ENCODE data around the gene EPHB2.

Gene EPHB2

DNA sequence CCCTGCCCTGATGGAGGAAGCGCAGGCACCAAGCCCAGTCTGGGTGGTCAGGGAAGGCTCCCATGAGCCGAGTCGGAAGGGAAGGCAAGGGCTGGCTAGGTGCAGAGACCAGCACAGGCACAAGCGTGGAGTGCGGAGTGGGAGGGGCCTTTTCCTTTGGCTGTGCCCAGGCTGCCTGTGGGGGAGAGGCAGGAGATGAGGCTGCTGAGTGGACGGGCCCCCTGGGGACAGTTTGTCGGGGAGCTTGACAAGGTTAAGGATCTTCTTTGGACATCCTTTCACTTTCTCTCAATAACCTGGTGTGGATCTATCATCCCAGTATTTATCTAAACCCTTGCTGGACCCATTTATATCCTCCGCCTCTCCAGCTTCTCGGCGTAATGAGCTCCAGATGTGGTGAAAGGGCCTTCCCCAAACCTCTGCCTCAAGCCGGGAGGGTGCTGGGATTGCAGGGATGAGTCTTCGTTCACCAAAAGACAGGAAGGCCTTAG is 42.9 kb downstream of the EPHB2 start:
- TF ChIP-seq, protein P1, sequence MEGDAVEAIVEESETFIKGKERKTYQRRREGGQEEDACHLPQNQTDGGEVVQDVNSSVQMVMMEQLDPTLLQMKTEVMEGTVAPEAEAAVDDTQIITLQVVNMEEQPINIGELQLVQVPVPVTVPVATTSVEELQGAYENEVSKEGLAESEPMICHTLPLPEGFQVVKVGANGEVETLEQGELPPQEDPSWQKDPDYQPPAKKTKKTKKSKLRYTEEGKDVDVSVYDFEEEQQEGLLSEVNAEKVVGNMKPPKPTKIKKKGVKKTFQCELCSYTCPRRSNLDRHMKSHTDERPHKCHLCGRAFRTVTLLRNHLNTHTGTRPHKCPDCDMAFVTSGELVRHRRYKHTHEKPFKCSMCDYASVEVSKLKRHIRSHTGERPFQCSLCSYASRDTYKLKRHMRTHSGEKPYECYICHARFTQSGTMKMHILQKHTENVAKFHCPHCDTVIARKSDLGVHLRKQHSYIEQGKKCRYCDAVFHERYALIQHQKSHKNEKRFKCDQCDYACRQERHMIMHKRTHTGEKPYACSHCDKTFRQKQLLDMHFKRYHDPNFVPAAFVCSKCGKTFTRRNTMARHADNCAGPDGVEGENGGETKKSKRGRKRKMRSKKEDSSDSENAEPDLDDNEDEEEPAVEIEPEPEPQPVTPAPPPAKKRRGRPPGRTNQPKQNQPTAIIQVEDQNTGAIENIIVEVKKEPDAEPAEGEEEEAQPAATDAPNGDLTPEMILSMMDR (IDR thresholded peaks at IDR 0.05; ENCODE audit: insufficient read depth, missing control alignments) = no peak
- FAIRE-seq (no peak), DNase-seq (ENCODE audit: insufficient read length, low spot score) (no peak)

DNA sequence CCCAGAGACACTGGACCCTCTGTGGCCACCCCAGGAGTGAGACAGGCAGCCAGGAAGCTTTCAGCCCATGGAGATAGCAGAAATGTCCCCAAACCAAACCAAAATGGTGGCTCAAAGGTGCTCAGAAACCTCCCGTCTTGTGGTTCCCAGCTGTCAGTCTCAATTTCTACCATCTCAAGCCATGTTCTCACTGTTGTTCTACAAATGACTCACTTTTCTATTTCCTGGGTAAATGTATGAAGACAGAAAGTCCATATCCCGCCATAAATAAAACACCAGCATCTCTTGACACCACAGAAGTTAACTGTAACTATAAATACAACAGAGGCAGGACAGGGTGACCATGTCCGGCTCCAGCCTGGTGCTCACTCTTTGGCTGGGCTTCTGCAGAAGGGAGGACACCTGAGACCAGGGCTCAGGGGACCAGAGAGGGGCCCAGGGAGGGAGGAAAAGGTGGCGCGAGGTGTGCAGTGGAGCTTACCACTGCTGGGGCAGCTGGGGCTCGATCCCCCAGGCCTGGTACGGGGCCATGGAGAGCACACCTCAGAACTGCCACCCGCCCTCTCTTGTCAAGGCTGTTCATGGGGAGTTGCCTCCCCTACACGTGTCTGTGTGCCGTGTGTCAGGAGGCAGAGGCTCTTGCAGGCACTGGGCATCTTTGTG is 43.6 kb downstream of the EPHB2 start:
- TF ChIP-seq, protein P1 (IDR thresholded peaks at IDR 0.05; ENCODE audit: insufficient read depth, missing control alignments) = no peak
- no peak for FAIRE-seq
- no peak for DNase-seq (ENCODE audit: insufficient read length, low spot score)

DNA sequence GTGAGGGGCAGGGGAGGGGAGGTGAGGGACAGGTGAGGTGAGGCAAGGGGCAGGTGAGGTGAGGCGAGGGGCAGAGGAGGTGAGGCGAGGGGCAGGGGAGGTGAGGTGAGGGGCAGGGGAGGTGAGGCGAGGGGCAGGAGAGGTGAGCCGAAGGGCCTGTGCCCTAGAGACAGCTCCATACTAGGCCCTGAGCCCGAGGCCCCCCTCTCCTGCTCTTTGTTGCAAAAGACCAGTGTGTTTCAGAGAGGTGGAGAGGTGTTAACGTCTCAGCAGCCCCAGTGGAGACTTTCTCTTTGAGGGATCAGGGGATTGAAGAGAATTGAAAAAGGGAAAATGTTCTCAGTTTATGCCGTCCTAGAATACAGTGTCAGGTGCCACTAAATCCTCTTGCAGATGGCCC is 44.2 kb downstream of the EPHB2 start:
- DNase-seq (ENCODE audit: insufficient read length, low spot score) = no peak
- TF ChIP-seq, protein P1 (IDR thresholded peaks at IDR 0.05; ENCODE audit: insufficient read depth, missing control alignments) = no peak
- no peak for FAIRE-seq

DNA sequence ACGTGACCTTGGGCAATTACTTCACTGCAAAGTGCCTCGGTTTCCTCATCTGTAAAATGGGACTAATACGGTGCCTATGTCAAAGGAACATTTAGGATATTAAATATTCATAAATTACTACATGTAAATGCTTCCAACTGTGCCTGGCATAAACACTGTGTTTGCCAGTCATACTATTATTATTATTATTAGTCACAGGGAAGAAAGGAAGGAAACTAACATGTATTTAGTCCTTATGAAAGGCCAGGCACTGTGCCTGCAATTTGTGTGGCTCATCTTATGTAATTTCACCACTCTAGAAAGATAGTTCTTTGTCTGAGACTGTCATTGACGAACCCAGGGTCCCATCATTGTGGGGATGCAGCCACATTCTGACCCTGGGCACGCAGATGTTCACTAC is 45.0 kb downstream of the EPHB2 start:
- TF ChIP-seq, protein P1 (IDR thresholded peaks at IDR 0.05; ENCODE audit: insufficient read depth, missing control alignments) = no peak
- DNase-seq (ENCODE audit: insufficient read length, low spot score) = no peak

DNA sequence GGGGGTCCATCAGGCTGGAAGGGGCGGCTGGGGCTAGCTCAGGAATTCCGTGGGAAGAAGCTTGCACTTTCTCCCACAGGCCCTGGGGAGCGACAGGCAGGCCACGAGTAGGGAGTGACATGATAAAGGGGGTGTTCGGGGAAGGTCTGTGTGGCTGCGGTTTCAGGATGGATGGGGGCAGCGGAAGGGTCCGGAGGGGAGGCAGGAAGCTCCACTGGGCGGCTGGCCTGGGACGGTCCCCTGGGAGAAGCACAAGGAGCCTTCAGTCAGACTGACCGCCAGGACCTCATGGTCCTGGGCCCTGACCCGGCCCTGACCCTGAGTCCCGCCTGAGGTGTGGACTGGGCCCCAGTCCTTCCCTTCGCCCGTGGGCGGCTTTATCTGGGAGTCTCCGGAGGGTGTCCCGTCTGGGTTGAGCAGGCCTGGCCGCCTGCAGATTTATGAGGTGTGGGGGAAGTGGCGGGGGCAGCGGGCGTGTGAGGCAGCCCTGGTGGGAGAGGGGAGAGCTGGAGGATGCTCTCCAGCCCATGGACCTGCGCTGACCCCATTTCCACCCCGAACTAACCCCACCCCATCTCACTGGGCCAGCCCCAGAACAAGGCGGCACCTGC is 45.6 kb downstream of the EPHB2 start:
- no peak for FAIRE-seq

More for the DNA sequence above, 45.0 kb downstream of the EPHB2 start:
- FAIRE-seq = no peak

DNA sequence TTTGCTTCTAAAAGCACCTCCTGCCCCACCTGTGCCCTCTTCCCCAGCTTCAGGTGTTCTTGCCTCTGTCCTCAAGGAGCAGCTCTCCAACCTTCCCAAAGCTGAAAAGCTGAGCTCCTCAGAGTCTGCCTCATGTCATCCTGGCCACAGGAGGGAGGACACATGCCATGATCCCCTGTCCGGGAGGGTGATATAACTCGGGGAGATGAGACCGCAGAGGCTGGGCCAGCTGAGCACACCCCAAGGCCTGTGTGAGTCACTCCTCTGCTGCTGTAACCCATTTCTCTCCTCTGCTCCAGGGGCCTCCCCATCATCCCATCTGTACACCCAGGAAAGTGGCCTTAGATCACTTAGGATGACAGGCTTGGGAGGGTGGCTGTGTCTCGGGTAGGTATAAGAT is 49.8 kb downstream of the EPHB2 start:
- FAIRE-seq = no peak
- TF ChIP-seq, protein P1 (IDR thresholded peaks at IDR 0.05; ENCODE audit: insufficient read depth, missing control alignments) = no peak
- no peak for DNase-seq (ENCODE audit: insufficient read length, low spot score)

More for the DNA sequence above, 45.6 kb downstream of the EPHB2 start:
- no peak for DNase-seq (ENCODE audit: insufficient read length, low spot score)
- TF ChIP-seq, protein P1 (IDR thresholded peaks at IDR 0.05; ENCODE audit: insufficient read depth, missing control alignments) = no peak

DNA sequence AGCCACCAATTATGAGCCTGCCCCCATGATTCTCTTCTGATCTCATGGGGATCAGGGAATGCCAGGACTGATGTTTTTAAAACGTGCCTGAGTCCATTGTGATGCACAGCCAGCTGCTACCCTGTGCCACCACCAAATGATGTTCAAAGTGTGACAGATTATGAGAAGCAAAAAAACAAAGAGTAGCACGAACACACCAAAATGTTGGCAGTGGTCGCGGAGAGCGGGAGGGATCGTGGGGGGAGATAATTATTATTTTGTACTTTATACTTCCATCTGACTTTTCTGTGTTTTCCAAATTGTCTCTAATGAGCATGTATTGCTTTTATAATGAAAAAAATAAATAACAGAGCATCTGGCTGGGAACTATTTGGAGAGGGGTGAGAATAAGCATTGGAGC is 50.5 kb downstream of the EPHB2 start:
- no peak for DNase-seq (ENCODE audit: insufficient read length, low spot score)
- no peak for FAIRE-seq
- TF ChIP-seq, protein P1 (IDR thresholded peaks at IDR 0.05; ENCODE audit: insufficient read depth, missing control alignments) = no peak
